Right renal pelvis (tissue), 4 donors: ENCODE measurements around the gene SOX6. TPM values are rescaled to one million over a fixed set of nuclear protein-coding genes. Genes with fewer than 3 reads are reported as not detected.

Experiments used
- DNase-seq, 4 donors: peaks; one replicate each; pipeline ENCODE4 v3.0.0-alpha.2; 2013; ENCODE audit warnings: low read depth in 4 of 4, low spot score in 3 of 4, missing footprints in 1 of 4
- polyA plus RNA-seq, 4 donors: library from polyadenylated mRNA; unstranded; fragments of 120-200 nt; gene quantifications; one replicate each; pipeline ENCODE4 v1.2.1, GENCODE V29; 2013; ENCODE audit not compliant: insufficient read length in 4 of 4

SOX6 gene
- polyA plus RNA-seq, 4 donors, result 18.4 to 23.1 (median 21.3) TPM

- no peak for DNase-seq
Observed at GRCh38 chr11:16365581-16366228, 9.4 kb upstream of the SOX6 start.

- DNase-seq, result no peak
Observed at GRCh38 chr11:16364254-16364653, 7.9 kb upstream of the SOX6 start.

- DNase-seq, result no peak
Observed at GRCh38 chr11:16363706-16364105, 7.4 kb upstream of the SOX6 start.

- DNase-seq, result peak in 1 of 4 donors; percentile 16
Observed at GRCh38 chr11:16361108-16361865, 4.9 kb upstream of the SOX6 start.

- no peak for DNase-seq
Observed at GRCh38 chr11:16359369-16359768, 3.0 kb upstream of the SOX6 start.

GRCh38 chr11:16358726-16359125, 2.4 kb upstream of the SOX6 start:
- DNase-seq, result no peak

GRCh38 chr11:16357775-16358174, 1.4 kb upstream of the SOX6 start:
- no peak for DNase-seq

- DNase-seq, result no peak
Observed at GRCh38 chr11:16356761-16357393, 531 bp upstream of the SOX6 start.

- DNase-seq, result no peak
Observed at GRCh38 chr11:16352707-16353106, 3.6 kb downstream of the SOX6 start.

GRCh38 chr11:16350125-16350524, 6.2 kb downstream of the SOX6 start:
- no peak for DNase-seq

GRCh38 chr11:16347928-16348685, 8.2 kb downstream of the SOX6 start:
- DNase-seq, result no peak

- DNase-seq, result no peak
Observed at GRCh38 chr11:16346975-16347374, 9.4 kb downstream of the SOX6 start.

- DNase-seq, result no peak
Observed at GRCh38 chr11:16341853-16342252, 14.5 kb downstream of the SOX6 start.

- no peak for DNase-seq
Observed at GRCh38 chr11:16338393-16338792, 18.0 kb downstream of the SOX6 start.

- DNase-seq, result no peak
Observed at GRCh38 chr11:16337421-16338213, 18.7 kb downstream of the SOX6 start.

- no peak for DNase-seq
Observed at GRCh38 chr11:16336721-16337120, 19.6 kb downstream of the SOX6 start.

- no peak for DNase-seq
Observed at GRCh38 chr11:16336204-16336603, 20.1 kb downstream of the SOX6 start.

GRCh38 chr11:16335236-16335962, 20.9 kb downstream of the SOX6 start:
- no peak for DNase-seq

- DNase-seq, result no peak
Observed at GRCh38 chr11:16326679-16327297, 29.6 kb downstream of the SOX6 start.
